PFSK-1 (cell line): Measurements from ENCODE around the gene KCNK17.

Source experiments
- FOXP2 ChIP-seq: optimal IDR thresholded peaks from 2 replicates; pipeline ENCODE3; 2011; ENCODE audit warnings: borderline replicate concordance, control low read depth, inconsistent platforms; ENCODE audit not compliant: insufficient read depth; ENCODE audit errors: extremely low read length, extremely low read depth
- POLR2AphosphoS5 ChIP-seq: IDR thresholded peaks from 2 replicates; pipeline ENCODE4 v1.6.1; 2012; ENCODE audit warnings: low read depth, mild to moderate bottlenecking, control low read depth, low read length, moderate library complexity
- SIN3A ChIP-seq: IDR thresholded peaks from 2 replicates; pipeline ENCODE4 v1.6.1; 2012; ENCODE audit warnings: mild to moderate bottlenecking, low read length, moderate library complexity, borderline replicate concordance; ENCODE audit not compliant: insufficient read depth
- TAF1 ChIP-seq: IDR thresholded peaks from 2 replicates; pipeline ENCODE4 v1.6.1; 2012; ENCODE audit warnings: low read length, control low read depth, borderline replicate concordance; ENCODE audit not compliant: insufficient read depth
- TF ChIP-seq, protein P1 (sequence below), 2 experiments: IDR thresholded peaks; 2 replicates each; pipeline versions ENCODE4 v1.6.1 to v1.8.0; 2011 to 2012; ENCODE audit warnings: low read depth in 2 of 2, low read length in 2 of 2, control low read depth in 1 of 2, inconsistent platforms in 1 of 2, mild to moderate bottlenecking in 1 of 2, moderate library complexity in 1 of 2; ENCODE audit not compliant: insufficient read depth in 1 of 2

The KCNK17 gene

DNA sequence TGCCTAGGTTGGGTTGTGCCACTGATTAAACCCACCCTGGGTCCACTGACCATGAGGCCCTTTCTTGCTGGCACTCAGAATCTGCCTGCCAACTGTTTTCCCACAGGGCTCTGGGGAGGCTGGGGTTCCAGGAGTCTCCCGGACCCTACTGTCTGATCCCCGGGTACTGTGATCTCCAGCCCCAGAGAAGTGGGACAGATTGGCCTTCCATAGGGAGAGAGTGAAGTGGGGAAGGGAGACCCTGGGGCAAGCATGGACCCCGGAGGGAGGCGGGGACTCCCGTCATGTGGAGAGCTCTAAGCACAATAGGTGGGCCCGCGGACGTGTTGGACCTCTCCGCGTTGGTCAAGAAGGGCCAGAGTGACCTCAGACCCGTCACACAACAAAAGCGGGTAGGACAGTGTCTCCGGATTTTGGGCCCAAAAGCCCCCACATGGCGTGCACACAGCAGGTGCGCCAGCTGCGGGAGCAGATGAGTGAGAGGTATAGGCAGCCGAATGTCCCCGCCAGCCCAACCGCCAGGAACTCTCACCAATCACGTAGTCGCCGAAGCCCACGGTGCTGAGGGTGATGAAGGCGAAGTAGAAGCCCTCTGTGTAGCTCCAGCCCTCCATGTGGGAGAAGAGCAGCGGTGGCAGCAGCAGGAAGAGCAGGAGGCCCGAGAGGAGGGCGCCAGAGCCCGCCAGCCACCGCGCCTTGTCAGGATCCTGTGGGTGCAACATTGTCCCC is 10.6 kb downstream of the KCNK17 start:
- TF ChIP-seq SIN3A = no peak
- TF ChIP-seq FOXP2 = no peak
- no peak for TF ChIP-seq TAF1
- TF ChIP-seq POLR2AphosphoS5 = no peak
- TF ChIP-seq, protein P1, sequence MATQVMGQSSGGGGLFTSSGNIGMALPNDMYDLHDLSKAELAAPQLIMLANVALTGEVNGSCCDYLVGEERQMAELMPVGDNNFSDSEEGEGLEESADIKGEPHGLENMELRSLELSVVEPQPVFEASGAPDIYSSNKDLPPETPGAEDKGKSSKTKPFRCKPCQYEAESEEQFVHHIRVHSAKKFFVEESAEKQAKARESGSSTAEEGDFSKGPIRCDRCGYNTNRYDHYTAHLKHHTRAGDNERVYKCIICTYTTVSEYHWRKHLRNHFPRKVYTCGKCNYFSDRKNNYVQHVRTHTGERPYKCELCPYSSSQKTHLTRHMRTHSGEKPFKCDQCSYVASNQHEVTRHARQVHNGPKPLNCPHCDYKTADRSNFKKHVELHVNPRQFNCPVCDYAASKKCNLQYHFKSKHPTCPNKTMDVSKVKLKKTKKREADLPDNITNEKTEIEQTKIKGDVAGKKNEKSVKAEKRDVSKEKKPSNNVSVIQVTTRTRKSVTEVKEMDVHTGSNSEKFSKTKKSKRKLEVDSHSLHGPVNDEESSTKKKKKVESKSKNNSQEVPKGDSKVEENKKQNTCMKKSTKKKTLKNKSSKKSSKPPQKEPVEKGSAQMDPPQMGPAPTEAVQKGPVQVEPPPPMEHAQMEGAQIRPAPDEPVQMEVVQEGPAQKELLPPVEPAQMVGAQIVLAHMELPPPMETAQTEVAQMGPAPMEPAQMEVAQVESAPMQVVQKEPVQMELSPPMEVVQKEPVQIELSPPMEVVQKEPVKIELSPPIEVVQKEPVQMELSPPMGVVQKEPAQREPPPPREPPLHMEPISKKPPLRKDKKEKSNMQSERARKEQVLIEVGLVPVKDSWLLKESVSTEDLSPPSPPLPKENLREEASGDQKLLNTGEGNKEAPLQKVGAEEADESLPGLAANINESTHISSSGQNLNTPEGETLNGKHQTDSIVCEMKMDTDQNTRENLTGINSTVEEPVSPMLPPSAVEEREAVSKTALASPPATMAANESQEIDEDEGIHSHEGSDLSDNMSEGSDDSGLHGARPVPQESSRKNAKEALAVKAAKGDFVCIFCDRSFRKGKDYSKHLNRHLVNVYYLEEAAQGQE (IDR thresholded peaks at IDR 0.05; ENCODE audit: insufficient read depth in 1 of 2, low read depth in 2 of 2, low read length in 2 of 2) = no peak

DNA sequence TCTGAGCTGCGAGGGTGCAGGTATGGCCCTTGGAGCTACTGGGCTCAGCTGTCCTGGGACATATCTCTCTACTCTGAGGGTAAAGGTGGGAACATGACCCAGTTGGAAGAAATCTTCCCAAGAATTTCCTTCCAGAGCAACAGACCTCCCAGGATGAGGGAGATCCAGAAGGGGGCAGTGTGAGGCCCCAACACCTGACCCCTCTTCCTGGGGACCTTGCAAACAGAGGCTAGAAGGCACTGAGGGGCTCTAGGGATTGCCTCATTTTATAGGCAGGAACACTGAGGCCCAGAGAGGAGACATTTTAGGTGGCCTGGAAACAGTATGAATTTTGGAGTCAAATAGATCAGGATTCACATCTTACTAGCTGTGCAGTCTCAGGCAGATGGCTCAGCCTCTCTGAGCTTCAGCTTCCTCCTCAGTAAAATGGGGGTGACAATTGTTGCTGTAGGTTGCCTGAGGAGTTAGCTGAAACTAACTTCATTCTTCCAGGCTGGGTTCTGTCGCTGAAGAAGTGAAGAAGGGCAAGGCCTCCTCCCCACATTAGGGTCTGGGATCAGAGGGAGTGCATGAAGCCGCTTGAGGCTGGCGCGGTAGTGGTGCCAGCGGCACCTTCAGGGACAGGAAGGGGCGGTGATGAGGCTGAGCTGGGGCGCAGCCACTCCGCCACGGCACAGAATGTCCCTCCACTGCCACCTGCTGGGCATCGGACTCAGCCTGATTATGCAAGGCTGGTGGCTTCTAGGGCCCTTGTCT is 11.4 kb downstream of the KCNK17 start:
- TF ChIP-seq SIN3A = no peak
- TF ChIP-seq TAF1 = no peak
- no peak for TF ChIP-seq POLR2AphosphoS5
- no peak for TF ChIP-seq FOXP2
- TF ChIP-seq, protein P1 (IDR thresholded peaks at IDR 0.05; ENCODE audit: insufficient read depth in 1 of 2, low read depth in 2 of 2, low read length in 2 of 2) = no peak

DNA sequence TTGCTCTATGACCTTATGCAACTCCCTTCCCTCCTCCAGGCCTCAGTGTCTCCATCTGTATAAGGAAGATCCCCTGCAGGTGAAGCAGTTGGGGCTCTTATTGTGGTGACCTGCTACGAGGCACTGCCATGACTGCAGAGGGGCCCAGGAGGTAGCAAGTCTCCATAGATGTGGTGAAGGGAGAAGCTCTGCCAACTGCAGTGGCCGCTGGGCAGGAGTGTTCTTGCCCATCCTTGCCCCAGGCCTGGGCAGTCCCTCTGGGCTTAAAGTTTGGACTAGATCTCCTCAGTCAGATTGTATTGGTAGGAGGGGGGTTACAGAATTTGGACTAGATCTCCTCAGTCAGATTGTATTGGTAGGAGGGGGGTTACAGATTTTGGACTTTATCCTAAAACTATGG is 12.2 kb downstream of the KCNK17 start:
- TF ChIP-seq TAF1 = no peak
- no peak for TF ChIP-seq POLR2AphosphoS5
- TF ChIP-seq, protein P1 (IDR thresholded peaks at IDR 0.05; ENCODE audit: insufficient read depth in 1 of 2, low read depth in 2 of 2, low read length in 2 of 2) = no peak
- no peak for TF ChIP-seq FOXP2
- no peak for TF ChIP-seq SIN3A

DNA sequence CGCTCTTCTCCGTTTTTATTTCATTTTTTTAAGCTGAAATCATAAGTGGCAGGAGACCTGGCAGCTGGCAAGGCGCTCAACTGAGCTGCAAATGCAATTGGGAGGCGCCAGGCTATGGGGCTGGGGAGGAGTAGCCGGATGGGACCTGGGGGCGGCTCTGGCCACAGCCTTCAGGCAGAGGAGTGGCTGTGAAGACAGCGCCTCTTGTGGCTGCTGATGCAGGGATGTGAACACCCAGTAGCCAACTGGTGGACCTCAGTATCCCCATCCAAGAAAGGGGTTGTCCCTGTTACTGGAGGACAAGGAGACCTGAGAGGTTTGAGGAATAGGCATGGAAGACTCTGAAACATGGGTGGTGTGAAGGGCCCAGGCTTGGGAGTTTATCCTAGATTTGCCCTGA is 12.6 kb downstream of the KCNK17 start:
- no peak for TF ChIP-seq TAF1
- TF ChIP-seq FOXP2 = no peak
- TF ChIP-seq, protein P1 (IDR thresholded peaks at IDR 0.05; ENCODE audit: insufficient read depth in 1 of 2, low read depth in 2 of 2, low read length in 2 of 2) = no peak
- no peak for TF ChIP-seq POLR2AphosphoS5
- TF ChIP-seq SIN3A = no peak
